HCT116 (cell line): Measurements from ENCODE around the gene EIF2S3. TPM values are rescaled to one million over a fixed set of nuclear protein-coding genes. Genes with fewer than 3 reads are reported as not detected.

Source experiments
- ATAC-seq: fragments of 200-7000 bp; cut with Tn5 transposase; 2 replicates; pipeline ENCODE4 v1.9.1; 2020; ENCODE audit warnings: mild to moderate bottlenecking, moderate library complexity
- BruUV-seq: library from RNA; stranded (reverse); fragments of 400-500 nt; replicated peaks from 2 replicates; lab custom pipeline; 2021; lab: Mats Ljungman, UMichigan
- CTCF ChIA-PET: fragments of 300-600 bp; sonication (Branson Sonifier 250); formaldehyde crosslinking; loops from one replicate; lab custom pipeline; 2021; ENCODE audit warnings: antibody characterized with exemption; lab: Charles Lee
- POLR2A ChIA-PET: fragments of 300-600, 350-600 bp; sonication (Branson Sonifier 250); formaldehyde crosslinking; loops from one replicate; lab custom pipeline; 2021; ENCODE audit warnings: antibody characterized with exemption; lab: Charles Lee
- RAD21 ChIA-PET, 2 experiments: fragments of 300-600 bp; sonication (Branson Sonifier 250); formaldehyde crosslinking; loops; one replicate each; lab custom pipeline; 2023; ENCODE audit warnings: low total read pairs in 2 of 2; ENCODE audit not compliant: uncharacterized antibody in 2 of 2, unreplicated experiment in 2 of 2, low non-redundant PET in 1 of 2; lab: Charles Lee
- DNase-seq: peaks from one replicate; pipeline ENCODE4 v3.0.0-alpha.2; 2010; ENCODE audit warnings: low read depth, low spot score
- H2AFZ ChIP-seq: fragments of 200-600 bp; shearing (Covaris generic), sonication (generic); 2 replicates; pipeline ENCODE4 v1.6.1; 2017; ENCODE audit warnings: low read depth, mixed run types, mixed read lengths, antibody characterized with exemption, low read length; ENCODE audit not compliant: poor library complexity, severe bottlenecking
- H3K27ac ChIP-seq: 2 replicates; pipeline ENCODE4 v1.5.1; 2012; ENCODE audit warnings: low read depth, low read length
- H3K27me3 ChIP-seq: fragments of 200-600 bp; sonication (generic); 2 replicates; pipeline ENCODE4 v1.6.1; 2016; ENCODE audit warnings: mixed run types, low read length, mixed read lengths; ENCODE audit not compliant: insufficient read depth
- H3K36me3 ChIP-seq, 2 experiments: fragments of 200-500 bp in 1 of 2; fragments of 200-600 bp in 1 of 2; sonication (Bioruptor generic) in 1 of 2; sonication (generic) in 1 of 2; 2 replicates each; pipeline versions ENCODE4 v1.5.1 to v1.6.1; 2014 to 2016; ENCODE audit warnings: low read length in 2 of 2, inconsistent platforms in 1 of 2, mixed read lengths in 1 of 2, mixed run types in 1 of 2; ENCODE audit not compliant: insufficient read depth in 2 of 2, control insufficient read depth in 1 of 2
- H3K4me1 ChIP-seq, 2 experiments: fragments of 200-600 bp in 1 of 2; sonication (generic) in 1 of 2; 2 replicates each; pipeline versions ENCODE4 v1.5.1 to v1.6.1; 2012 to 2017; ENCODE audit warnings: low read length in 2 of 2, inconsistent platforms in 1 of 2, mild to moderate bottlenecking in 1 of 2, mixed read lengths in 1 of 2, mixed run types in 1 of 2, moderate library complexity in 1 of 2; ENCODE audit not compliant: insufficient read depth in 2 of 2, control insufficient read depth in 1 of 2
- H3K4me2 ChIP-seq: fragments of 200-600 bp; sonication (generic); 2 replicates; pipeline ENCODE4 v1.6.1; 2017; ENCODE audit warnings: mixed run types, low read length, mixed read lengths
- H3K4me3 ChIP-seq, 2 experiments: fragments of 200-600 bp in 1 of 2; sonication (generic) in 1 of 2; replicated peaks in 1 of 2; 2 replicates each; pipeline ENCODE4 v1.5.1; 2011 to 2016; ENCODE audit warnings: low read length in 2 of 2, control low read depth in 1 of 2, low read depth in 1 of 2, mild to moderate bottlenecking in 1 of 2, mixed read lengths in 1 of 2, mixed run types in 1 of 2
- H3K79me2 ChIP-seq: fragments of 200-600 bp; sonication (generic); 2 replicates; pipeline ENCODE4 v1.6.1; 2017; ENCODE audit warnings: mild to moderate bottlenecking, mixed run types, low read length, moderate library complexity, mixed read lengths; ENCODE audit not compliant: insufficient read depth
- H3K9ac ChIP-seq: fragments of 200-600 bp; sonication (generic); 2 replicates; pipeline ENCODE4 v1.6.1; 2016; ENCODE audit warnings: low read length, mixed read lengths
- H3K9me2 ChIP-seq: fragments of 200-600 bp; sonication (generic), shearing (Covaris generic); 2 replicates; pipeline ENCODE4 v1.6.1; 2017; ENCODE audit warnings: mixed run types, mild to moderate bottlenecking, moderate library complexity; ENCODE audit not compliant: insufficient read depth
- H3K9me3 ChIP-seq, 2 experiments: fragments of 200-500 bp in 1 of 2; fragments of 200-600 bp in 1 of 2; sonication (Bioruptor generic) in 1 of 2; sonication (generic) in 1 of 2; 2 replicates each; pipeline ENCODE4 v1.6.1; 2014 to 2017; ENCODE audit warnings: low read length in 2 of 2, mixed read lengths in 2 of 2, inconsistent platforms in 1 of 2, low read depth in 1 of 2, mild to moderate bottlenecking in 1 of 2, mixed run types in 1 of 2, moderate library complexity in 1 of 2; ENCODE audit not compliant: control insufficient read depth in 1 of 2, insufficient read depth in 1 of 2
- H4K20me1 ChIP-seq: fragments of 200-600 bp; sonication (generic), shearing (Covaris generic); 2 replicates; pipeline ENCODE4 v1.6.1; 2017; ENCODE audit warnings: mixed run types, mild to moderate bottlenecking, moderate library complexity; ENCODE audit not compliant: insufficient read depth
- CEBPB ChIP-seq: IDR thresholded peaks from 2 replicates; pipeline ENCODE4 v1.6.1; 2012; ENCODE audit warnings: low read depth
- CTCF ChIP-seq, 3 experiments: fragments of 200-600 bp in 1 of 3; sonication (generic) in 1 of 3; IDR thresholded peaks in 2 of 3; conservative IDR thresholded peaks in 1 of 3; 2 replicates each; pipeline ENCODE4 v1.5.1; 2012 to 2017; ENCODE audit warnings: low read depth in 2 of 3, low read length in 2 of 3, antibody characterized with exemption in 1 of 3, borderline replicate concordance in 1 of 3, control low read depth in 1 of 3, mild to moderate bottlenecking in 1 of 3, mixed read lengths in 1 of 3, mixed run types in 1 of 3, moderate library complexity in 1 of 3; ENCODE audit not compliant: insufficient read depth in 1 of 3
- EGR1 ChIP-seq: IDR thresholded peaks from 2 replicates; pipeline ENCODE4 v1.6.1; 2012; ENCODE audit warnings: low read depth
- FOSL1 ChIP-seq: IDR thresholded peaks from 2 replicates; pipeline ENCODE4 v1.6.1; 2012; ENCODE audit warnings: low read depth
- JUND ChIP-seq: IDR thresholded peaks from 2 replicates; pipeline ENCODE4 v1.6.1; 2012
- POLR2AphosphoS5 ChIP-seq: IDR thresholded peaks from 2 replicates; pipeline ENCODE4 v1.6.1; 2011; ENCODE audit warnings: mild to moderate bottlenecking, low read depth, low read length, moderate library complexity
- RAD21 ChIP-seq: IDR thresholded peaks from 2 replicates; pipeline ENCODE4 v1.6.1; 2012; ENCODE audit warnings: low read depth, mild to moderate bottlenecking
- SIN3A ChIP-seq: IDR thresholded peaks from 2 replicates; pipeline ENCODE4 v1.6.1; 2012; ENCODE audit warnings: low read depth
- SP1 ChIP-seq: IDR thresholded peaks from 2 replicates; pipeline ENCODE4 v1.6.1; 2012; ENCODE audit warnings: low read depth
- SRF ChIP-seq: IDR thresholded peaks from 2 replicates; pipeline ENCODE4 v1.6.1; 2012; ENCODE audit warnings: low read depth
- TCF7L2 ChIP-seq: IDR thresholded peaks from 2 replicates; pipeline ENCODE4 v1.7.0; 2011; ENCODE audit warnings: borderline replicate concordance, inconsistent platforms; ENCODE audit not compliant: insufficient read depth, insufficient read length; ENCODE audit errors: extremely low read depth
- YY1 ChIP-seq: IDR thresholded peaks from 2 replicates; pipeline ENCODE4 v1.6.1; 2011; ENCODE audit warnings: low read length, low read depth, moderate library complexity, mild to moderate bottlenecking; ENCODE audit not compliant: insufficient replicate concordance; ENCODE audit errors: extremely low read depth
- ZBTB33 ChIP-seq: IDR thresholded peaks from 2 replicates; pipeline ENCODE4 v1.6.1; 2011; ENCODE audit warnings: mild to moderate bottlenecking, low read length, moderate library complexity; ENCODE audit not compliant: insufficient replicate concordance; ENCODE audit errors: extremely low read depth
- ZNF274 ChIP-seq: fragments of 200-500 bp; sonication (Bioruptor generic); IDR thresholded peaks from 2 replicates; pipeline ENCODE4 v1.6.1; 2014; ENCODE audit warnings: mild to moderate bottlenecking, low read depth, low read length, inconsistent platforms
- intact Hi-C: fragments of 100-400 bp; cut with micrococcal nuclease; formaldehyde crosslinking; loops from 2 replicates; pipeline ENCODE4 v1.10.0; 2022
- total RNA-seq: library from RNA; stranded (reverse); gene quantifications from one replicate; pipeline ENCODE4 v1.2.1, GENCODE V29; 2021; ENCODE audit not compliant: unreplicated experiment

EIF2S3 gene
- total RNA-seq, 1 experiment from 2014 or later = 273 TPM

GRCh38 chrX:24017674-24018073, 37.1 kb upstream of the EIF2S3 start:
- intact Hi-C loops = no loop called here
- no peak overlapping the region for H2AFZ ChIP-seq
- ChIA-PET POLR2A (no interaction called here), CTCF (no interaction called here), RAD21 (no interaction called here)
- BruUV-seq = no TSS peak
- peaks cover 77% of the 10 kb centered on the region for H3K79me2 ChIP-seq
- no peaks in the 10 kb centered on the region for H3K4me1 ChIP-seq
- H3K27ac ChIP-seq = no peak overlapping the region
- no peaks in the 10 kb centered on the region for H4K20me1 ChIP-seq
- TF ChIP-seq SIN3A = no peak
- no peak for TF ChIP-seq EGR1
- no peak for TF ChIP-seq SRF
- H3K9ac ChIP-seq = no peak overlapping the region
- DNase-seq = no peak
- no peaks in the 10 kb centered on the region for H3K9me3 ChIP-seq
- H3K36me3 ChIP-seq = no peaks in the 10 kb centered on the region; a peak in 1 of 4 replicates
- no peaks in the 10 kb centered on the region for H3K27me3 ChIP-seq
- no peaks in the 10 kb centered on the region for H3K9me2 ChIP-seq
- ATAC-seq = no peak
- no peak overlapping the region for H3K4me3 ChIP-seq
- H3K4me2 ChIP-seq = no peak overlapping the region

GRCh38 chrX:24018809-24019208, 35.9 kb upstream of the EIF2S3 start:
- Histone ChIP-seq H3K79me2 (peaks cover 79% of the 10 kb centered on the region), H3K27ac (no peak overlapping the region)
- TF ChIP-seq YY1 (no peak), ZBTB33 (no peak), ZNF274 (no peak), POLR2AphosphoS5 (no peak), SIN3A (no peak), JUND (no peak), EGR1 (no peak), FOSL1 (no peak), CEBPB (no peak), TCF7L2 (no peak), CTCF (IDR thresholded peaks at IDR 0.05 in 2 of 3, conservative IDR thresholded peaks at IDR 0.05 in 1 of 3; ENCODE audit: borderline replicate concordance in 1 of 3, insufficient read depth in 1 of 3, low read depth in 2 of 3, low read length in 2 of 3) (no peak), RAD21 (no peak), SP1 (no peak)

More at GRCh38 chrX:24018809-24019208, 35.9 kb upstream of the EIF2S3 start:
- Histone ChIP-seq H3K9ac (no peak overlapping the region), H2AFZ (no peak overlapping the region), H3K4me1 (peaks cover 0 to 4% of the 10 kb centered on the region in 2 experiments; a peak in 1 of 4 replicates), H3K27me3 (no peaks in the 10 kb centered on the region), H3K9me2 (no peaks in the 10 kb centered on the region), H3K36me3 (no peaks in the 10 kb centered on the region; a peak in 1 of 4 replicates), H3K9me3 (no peaks in the 10 kb centered on the region), H4K20me1 (no peaks in the 10 kb centered on the region), H3K4me3 (no peak overlapping the region), H3K4me2 (no peak overlapping the region)
- ATAC-seq = no peak
- RAD21 ChIA-PET = no interaction called here
- intact Hi-C loops = no loop called here
- POLR2A ChIA-PET = no interaction called here
- CTCF ChIA-PET = no interaction called here
- DNase-seq = no peak
- BruUV-seq = no TSS peak
